GM13976 (cell line): ENCODE data around the gene COMMD1.
"Not testable (repeated sequence)": the region's sequence is repeated elsewhere in the genome, so short reads cannot be mapped to it uniquely, and the experiment has no call there.

Experiments
- DNase-seq: peaks from one replicate; pipeline ENCODE4 v3.0.0; 2012; ENCODE audit warnings: low spot score
- CTCF ChIP-seq: IDR thresholded peaks from 2 replicates; pipeline ENCODE4 v1.5.1; 2012; ENCODE audit warnings: borderline replicate concordance, mild to moderate bottlenecking; ENCODE audit not compliant: insufficient read depth; ENCODE audit errors: extremely low read depth, missing control alignments, control extremely low read depth
- in situ Hi-C: fragments of 300-500 bp; cut with MboI; formaldehyde crosslinking; loops from one replicate; pipeline ENCODE4 v1.12.0; 2022; ENCODE audit warnings: low sequenced_read_pairs, mixed read lengths, inconsistent platforms; ENCODE audit not compliant: unreplicated experiment

The COMMD1 gene

GRCh38 chr2:62110415-62111025, 205.0 kb downstream of the COMMD1 start:
- no peak for TF ChIP-seq CTCF
- in situ Hi-C loops = no loop called here
- no peak for DNase-seq

- no peak for DNase-seq
- no peak for TF ChIP-seq CTCF
- in situ Hi-C loops = no loop called here
Measured at GRCh38 chr2:62112179-62112578, 206.7 kb downstream of the COMMD1 start.

GRCh38 chr2:62114564-62114963, 209.1 kb downstream of the COMMD1 start:
- in situ Hi-C loops = no loop called here
- TF ChIP-seq CTCF = no peak

GRCh38 chr2:62116983-62117382, 211.5 kb downstream of the COMMD1 start:
- in situ Hi-C loops = no loop called here
- TF ChIP-seq CTCF = no peak
- DNase-seq = no peak

More at GRCh38 chr2:62114564-62114963, 209.1 kb downstream of the COMMD1 start:
- no peak for DNase-seq

GRCh38 chr2:62118160-62118559, 212.7 kb downstream of the COMMD1 start:
- no peak for DNase-seq
- no peak for TF ChIP-seq CTCF
- in situ Hi-C loops = no loop called here

GRCh38 chr2:62119311-62119974, 214.0 kb downstream of the COMMD1 start:
- in situ Hi-C loops = no loop called here
- no peak for DNase-seq

GRCh38 chr2:62126239-62126638, 220.8 kb downstream of the COMMD1 start:
- DNase-seq, in situ Hi-C loops: not testable (repeated sequence)

More at GRCh38 chr2:62119311-62119974, 214.0 kb downstream of the COMMD1 start:
- TF ChIP-seq CTCF = no peak
